B cell (primary cell): ENCODE results near the gene CD93. TPM values are rescaled to one million over a fixed set of nuclear protein-coding genes. Genes with fewer than 3 reads are reported as not detected.

Experiments
- ATAC-seq: fragments of 200-7000 bp; cut with Tn5 transposase; one replicate; pipeline ENCODE4 v1.10.0; 2021; ENCODE audit warnings: low read depth, mild to moderate bottlenecking, moderate number of reproducible peaks, moderate library complexity
- CTCF ChIA-PET: fragments of 350-600 bp; sonication (Branson Sonifier 250); formaldehyde crosslinking; loops from one replicate; lab custom pipeline; 2021; ENCODE audit warnings: antibody characterized with exemption, inconsistent platforms; lab: Charles Lee
- POLR2A ChIA-PET: fragments of 350-600 bp; sonication (Branson Sonifier 250); formaldehyde crosslinking; loops from one replicate; lab custom pipeline; 2021; ENCODE audit warnings: antibody characterized with exemption; lab: Charles Lee
- DNase-seq: peaks from one replicate; pipeline ENCODE4 v3.0.0; 2013
- H2AFZ ChIP-seq: 2 replicates; pipeline ENCODE4 v1.6.1; 2012; ENCODE audit warnings: mild to moderate bottlenecking, low read depth, low read length; ENCODE audit not compliant: insufficient read depth, poor library complexity, severe bottlenecking
- H3K27ac ChIP-seq, 2 donors: 1 replicate in 1 of 2; 2 replicates in 1 of 2; pipeline ENCODE4 v1.5.1; 2012 to 2013; ENCODE audit warnings: low read length in 2 of 2, mild to moderate bottlenecking in 2 of 2, moderate library complexity in 1 of 2
- H3K27me3 ChIP-seq, 4 experiments: fragments of 200-600 bp in 1 of 4; sonication (generic) in 1 of 4; replicated peaks in 1 of 4; 1 replicate in 2 of 4; 2 replicates in 2 of 4; pipeline versions ENCODE4 v1.6.1 to v1.7.0; 2013 to 2016; ENCODE audit warnings: low read length in 3 of 4, mild to moderate bottlenecking in 2 of 4, mixed read lengths in 1 of 4, moderate library complexity in 1 of 4; ENCODE audit not compliant: insufficient read depth in 4 of 4, control insufficient read depth in 3 of 4; ENCODE audit errors: control extremely low read depth in 1 of 4
- H3K36me3 ChIP-seq, 2 experiments: replicated peaks in 1 of 2; 1 replicate in 1 of 2; 2 replicates in 1 of 2; pipeline versions ENCODE4 v1.6.1 to v1.7.1; 2013; ENCODE audit warnings: low read length in 1 of 2; ENCODE audit not compliant: insufficient read depth in 2 of 2, control insufficient read depth in 1 of 2; ENCODE audit errors: control extremely low read depth in 1 of 2, extremely low read depth in 1 of 2
- H3K4me1 ChIP-seq, 2 donors: fragments of 200-600 bp in 1 of 2; sonication (generic) in 1 of 2; 1 replicate in 1 of 2; 2 replicates in 1 of 2; pipeline versions ENCODE4 v1.5.1 to v1.6.1; 2013 to 2017; ENCODE audit warnings: low read length in 2 of 2; ENCODE audit not compliant: control insufficient read depth in 2 of 2, insufficient read depth in 2 of 2
- H3K4me2 ChIP-seq: replicated peaks from 2 replicates; pipeline ENCODE3; 2012; ENCODE audit warnings: mild to moderate bottlenecking, low read depth, low read length; ENCODE audit not compliant: poor library complexity, severe bottlenecking
- H3K4me3 ChIP-seq, 5 experiments: fragments of 200-600 bp in 1 of 5; sonication (generic) in 1 of 5; 1 replicate in 3 of 5; 2 replicates in 2 of 5; pipeline versions ENCODE4 v1.5.1 to v1.7.0; 2011 to 2016; ENCODE audit warnings: low read length in 4 of 5, mild to moderate bottlenecking in 4 of 5, low read depth in 2 of 5, control low read depth in 1 of 5, moderate library complexity in 1 of 5; ENCODE audit not compliant: insufficient read depth in 1 of 5; ENCODE audit errors: control extremely low read depth in 1 of 5, extremely low read depth in 1 of 5
- H3K79me2 ChIP-seq: fragments of 200-600 bp; sonication (generic); one replicate; pipeline ENCODE4 v1.6.0; 2016; ENCODE audit warnings: low read length; ENCODE audit not compliant: control insufficient read depth, insufficient read depth
- H3K9ac ChIP-seq: fragments of 200-600 bp; sonication (generic); 2 replicates; pipeline ENCODE4 v1.6.1; 2017; ENCODE audit warnings: mild to moderate bottlenecking, low read length, moderate library complexity
- H3K9me3 ChIP-seq, 3 donors: one replicate each; pipeline versions ENCODE4 v1.6.1 to v1.7.1; 2013; ENCODE audit warnings: low read length in 2 of 3; ENCODE audit not compliant: control insufficient read depth in 2 of 3, insufficient read depth in 1 of 3; ENCODE audit errors: control extremely low read depth in 1 of 3
- H4K20me1 ChIP-seq: 2 replicates; pipeline ENCODE4 v1.6.0; 2012; ENCODE audit warnings: mild to moderate bottlenecking, low read length; ENCODE audit not compliant: insufficient read depth, control insufficient read depth, poor library complexity, severe bottlenecking
- H3K27ac Mint-ChIP-seq: one replicate; pipeline ENCODE4 v1.8.0; 2021; ENCODE audit warnings: mixed read lengths
- H3K27me3 Mint-ChIP-seq: one replicate; pipeline ENCODE4 v1.8.0; 2021; ENCODE audit warnings: mixed read lengths
- H3K4me1 Mint-ChIP-seq: one replicate; pipeline ENCODE4 v1.8.0; 2021; ENCODE audit warnings: mixed read lengths
- H3K4me3 Mint-ChIP-seq: one replicate; pipeline ENCODE4 v1.8.0; 2021; ENCODE audit warnings: mixed read lengths
- H3K9me3 Mint-ChIP-seq: one replicate; pipeline ENCODE4 v1.8.0; 2022; ENCODE audit warnings: mixed read lengths; ENCODE audit not compliant: insufficient read depth
- CTCF ChIP-seq: fragments of 200-600 bp; IDR thresholded peaks from one replicate; pipeline ENCODE4 v1.8.0; 2022; ENCODE audit warnings: antibody characterized with exemption, mild to moderate bottlenecking
- EZH2 ChIP-seq: IDR thresholded peaks from 2 replicates; pipeline ENCODE4 v1.6.1; 2012; ENCODE audit warnings: borderline replicate concordance, low read depth, mild to moderate bottlenecking, moderate library complexity, low read length; ENCODE audit not compliant: insufficient read depth, poor library complexity, severe bottlenecking
- WGBS: methylation state at CpG from one replicate; pipeline ENCODE4 v1.1.5; 2013; ENCODE audit warnings: missing lambda C conversion rate; ENCODE audit not compliant: insufficient coverage; 5-methylcytosine and 5-hydroxymethylcytosine counted together
- intact Hi-C: fragments of 100-400 bp; cut with micrococcal nuclease; formaldehyde crosslinking; loops from one replicate; pipeline ENCODE4 v1.10.0; 2022
- polyA minus RNA-seq: library from RNA; depleted of rRNA, polyadenylated mRNA; stranded (reverse); fragments of >200 nt; gene quantifications from 2 replicates; pipeline ENCODE4 v1.2.3, GENCODE V29; 2012
- polyA plus RNA-seq: library from polyadenylated mRNA; depleted of rRNA; stranded (reverse); fragments of >200 nt; gene quantifications from 2 replicates; pipeline ENCODE4 v1.2.3, GENCODE V29; 2012
- total RNA-seq, 2 donors: library from RNA; stranded (reverse); fragments of 120-200 nt in 1 of 2; gene quantifications; 1 replicate in 1 of 2; 2 replicates in 1 of 2; pipeline versions ENCODE4 v1.2.3 to v1.2.4, GENCODE V29; 2013 to 2022

The CD93 gene
- total RNA-seq (0.10 and 0.12 TPM in 2 replicates), polyA plus RNA-seq (0.51 and 0.81 TPM in 2 replicates), polyA minus RNA-seq (1.6 and 1.7 TPM in 2 replicates)
- 3.4 TPM for total RNA-seq (2013)

- Histone ChIP-seq H3K79me2 (no peaks in the 10 kb centered on the region), H4K20me1 (no peaks in the 10 kb centered on the region), H3K27me3 (peaks cover 0 to 2% (median 0%) of the 10 kb centered on the region in 4 experiments), H3K27ac (no peak within 1 kb of the TSS), H3K9me3 (peaks cover 0 to 5% (median 0%) of the 10 kb centered on the region in 3 donors), H2AFZ (no peak within 1 kb of the TSS), H3K4me3 (peak within 1 kb of the TSS in 1 of 5 experiments; percentile 49), H3K9ac (no peak within 1 kb of the TSS), H3K4me2 (no peak within 1 kb of the TSS), H3K36me3 (no peaks in the 10 kb centered on the region), H3K4me1 (peaks cover 0 to 8% of the 10 kb centered on the region in 2 donors)
- DNase-seq (no peak), ATAC-seq (no peak)
- POLR2A ChIA-PET, result no interaction called here
- no peaks in the 10 kb centered on the region for H3K27me3 Mint-ChIP-seq
- WGBS, result 25% methylated on average over 28 of the region's 28 CpGs
- TF ChIP-seq CTCF (no peak), EZH2 (no peak)
- intact Hi-C loops, result no loop called here
- no peak within 1 kb of the TSS for H3K4me3 Mint-ChIP-seq
- no peaks in the 10 kb centered on the region for H3K4me1 Mint-ChIP-seq
- no peak within 1 kb of the TSS for H3K27ac Mint-ChIP-seq
- H3K9me3 Mint-ChIP-seq, result no peaks in the 10 kb centered on the region
- CTCF ChIA-PET, result no interaction called here
These were observed at the start of gene CD93 for GRCh38 chr20:23086056-23086566. Gene CD93, minus strand, starts transcription at chr20:23086324. Its CDS starts 132 bp downstream, at chr20:23086192.

GRCh38 chr20:23133560-23133998 lies 47.5 kb upstream of the CD93 start:
- Histone ChIP-seq H3K4me2 (no peak overlapping the region), H3K4me1 (no peaks in the 10 kb centered on the region), H3K27ac (no peak overlapping the region), H3K36me3 (no peaks in the 10 kb centered on the region), H3K27me3 (no peaks in the 10 kb centered on the region), H3K79me2 (no peaks in the 10 kb centered on the region), H3K4me3 (no peak overlapping the region), H4K20me1 (no peaks in the 10 kb centered on the region), H2AFZ (no peak overlapping the region), H3K9ac (no peak overlapping the region), H3K9me3 (peaks cover 0 to 3% (median 0%) of the 10 kb centered on the region in 3 donors)
- ATAC-seq, result no peak
- DNase-seq, result no peak
- ChIA-PET CTCF (no interaction called here), POLR2A (no interaction called here)
- intact Hi-C loops, result no loop called here
- Mint-ChIP-seq H3K9me3 (no peaks in the 10 kb centered on the region), H3K4me1 (no peaks in the 10 kb centered on the region), H3K27ac (no peak overlapping the region), H3K4me3 (no peak overlapping the region), H3K27me3 (no peaks in the 10 kb centered on the region)
- TF ChIP-seq EZH2 (no peak), CTCF (no peak)
- WGBS, result 97% methylated on average over 8 of the region's 8 CpGs
